Activated effector memory CD4-positive, alpha-beta T cell treated with Interleukin-2 at 50 U/mL for 16 hours (primary cell): ENCODE results near the gene ARHGEF17.

Experiments
- DNase-seq: peaks from one replicate; pipeline ENCODE4 v3.0.0-alpha.2; 2020

Gene ARHGEF17

DNA sequence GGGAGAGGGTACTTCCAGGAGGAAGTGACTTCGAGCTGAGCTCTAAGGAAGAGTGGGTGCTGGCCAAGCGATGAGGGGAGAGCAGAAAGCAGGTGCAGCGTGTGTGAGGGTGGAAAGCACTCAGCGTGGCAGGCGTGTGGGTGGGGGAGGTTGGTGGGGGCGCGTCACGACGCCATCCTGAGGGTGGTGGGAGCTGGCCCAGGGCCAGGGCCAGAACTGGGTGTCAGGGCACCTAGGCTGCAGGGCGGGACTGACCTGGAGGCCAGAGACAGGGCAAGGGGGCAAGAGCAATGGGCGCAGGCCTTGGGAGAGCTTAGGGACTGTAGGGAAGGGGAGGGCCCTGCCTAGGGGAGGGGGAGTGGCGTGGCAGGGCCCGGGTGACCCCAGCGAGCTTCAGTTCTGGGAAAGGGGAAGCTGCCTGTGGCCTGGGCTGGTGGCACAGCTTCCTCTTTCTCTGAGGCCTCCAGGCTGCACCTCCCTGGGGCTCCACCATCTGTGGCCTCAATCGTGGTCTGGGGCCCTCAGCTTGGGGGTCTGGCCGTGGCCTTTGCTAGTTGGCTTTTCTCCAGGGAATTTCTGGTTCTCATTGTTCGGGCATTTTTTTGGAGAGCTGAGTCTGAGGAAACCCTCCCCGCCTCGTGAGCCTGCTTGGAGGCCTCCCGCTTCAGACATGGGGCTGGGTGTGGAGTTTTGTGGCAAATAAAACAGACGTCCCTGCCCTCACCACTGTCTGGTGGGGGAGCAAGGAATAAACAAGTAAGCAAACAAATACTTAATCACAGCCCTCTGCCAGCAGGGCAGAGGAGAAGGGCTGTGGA lies 77.0 kb downstream of the ARHGEF17 start:
- no peak for DNase-seq

DNA sequence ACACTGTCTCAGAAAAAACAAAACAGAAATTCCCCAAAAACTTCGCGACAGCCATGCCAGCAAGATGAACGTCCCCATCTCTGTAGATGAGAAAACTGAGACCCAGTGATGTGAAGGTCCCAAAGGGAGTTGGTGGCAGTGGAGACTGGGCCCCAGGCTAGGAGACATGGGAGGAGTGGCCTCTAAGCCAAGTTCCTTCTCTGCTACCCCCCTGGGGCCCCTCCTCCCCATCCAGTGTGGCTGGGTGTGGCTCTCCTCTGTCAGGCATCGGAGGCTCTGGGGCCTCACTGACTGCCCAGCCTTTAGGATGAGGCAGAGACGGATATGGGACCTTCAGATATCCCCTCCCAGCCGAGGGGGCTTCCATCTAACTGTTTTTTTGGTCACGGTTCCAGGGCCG lies 77.9 kb downstream of the ARHGEF17 start:
- no peak for DNase-seq

DNA sequence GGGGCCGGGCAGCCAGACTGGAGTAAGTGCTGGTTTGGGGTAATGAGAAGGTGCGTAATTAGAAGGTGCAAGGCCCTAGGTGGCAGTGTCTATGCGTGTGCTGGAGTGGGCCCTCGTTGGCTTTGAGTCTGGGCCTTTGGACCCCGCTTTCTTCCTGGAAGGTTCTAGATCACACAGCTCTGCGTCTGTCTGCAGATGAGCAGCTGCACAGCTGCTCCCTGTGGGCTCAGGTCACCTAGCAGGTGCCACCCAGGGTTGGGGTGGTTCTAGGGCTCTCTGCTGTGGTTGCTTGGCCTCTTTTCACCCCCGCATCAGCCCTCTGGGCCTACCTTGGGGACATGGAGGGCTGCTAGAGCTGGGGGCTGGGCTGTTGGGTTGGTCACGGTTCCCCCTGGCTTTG lies 78.5 kb downstream of the ARHGEF17 start:
- no peak for DNase-seq

DNA sequence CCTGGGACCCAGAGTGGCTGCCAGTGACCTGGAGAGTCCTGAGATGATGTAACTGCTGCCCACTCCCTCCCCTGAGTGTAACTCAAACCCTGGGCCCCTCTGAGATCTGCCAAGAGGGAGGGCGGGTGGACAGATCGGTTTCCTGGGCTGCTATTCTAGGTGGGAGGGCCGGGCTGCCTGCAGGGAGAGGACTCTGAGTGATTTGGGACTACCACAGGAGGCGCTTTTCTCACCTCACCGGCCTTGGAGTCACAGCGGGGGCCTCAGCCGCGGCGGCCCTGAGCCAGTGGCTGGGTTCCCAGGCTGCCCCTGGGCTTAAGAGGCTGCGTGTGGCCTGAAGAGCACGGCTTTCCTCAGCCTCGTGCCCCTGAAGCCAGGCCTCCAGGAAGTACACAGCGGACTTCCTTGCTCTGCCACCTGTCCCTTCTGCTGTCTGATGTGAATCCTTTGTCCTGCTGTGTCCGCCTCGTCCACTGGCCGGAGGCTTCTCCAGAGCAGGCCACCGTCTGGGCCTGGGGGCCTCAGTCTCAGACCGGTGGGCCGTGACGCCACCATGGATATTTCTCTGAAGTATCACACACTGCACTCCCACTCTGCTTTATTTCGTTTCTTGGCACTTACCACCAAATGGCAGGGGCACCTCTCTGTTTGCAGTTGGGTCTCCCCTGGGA lies 79.7 kb downstream of the ARHGEF17 start:
- DNase-seq = no peak

DNA sequence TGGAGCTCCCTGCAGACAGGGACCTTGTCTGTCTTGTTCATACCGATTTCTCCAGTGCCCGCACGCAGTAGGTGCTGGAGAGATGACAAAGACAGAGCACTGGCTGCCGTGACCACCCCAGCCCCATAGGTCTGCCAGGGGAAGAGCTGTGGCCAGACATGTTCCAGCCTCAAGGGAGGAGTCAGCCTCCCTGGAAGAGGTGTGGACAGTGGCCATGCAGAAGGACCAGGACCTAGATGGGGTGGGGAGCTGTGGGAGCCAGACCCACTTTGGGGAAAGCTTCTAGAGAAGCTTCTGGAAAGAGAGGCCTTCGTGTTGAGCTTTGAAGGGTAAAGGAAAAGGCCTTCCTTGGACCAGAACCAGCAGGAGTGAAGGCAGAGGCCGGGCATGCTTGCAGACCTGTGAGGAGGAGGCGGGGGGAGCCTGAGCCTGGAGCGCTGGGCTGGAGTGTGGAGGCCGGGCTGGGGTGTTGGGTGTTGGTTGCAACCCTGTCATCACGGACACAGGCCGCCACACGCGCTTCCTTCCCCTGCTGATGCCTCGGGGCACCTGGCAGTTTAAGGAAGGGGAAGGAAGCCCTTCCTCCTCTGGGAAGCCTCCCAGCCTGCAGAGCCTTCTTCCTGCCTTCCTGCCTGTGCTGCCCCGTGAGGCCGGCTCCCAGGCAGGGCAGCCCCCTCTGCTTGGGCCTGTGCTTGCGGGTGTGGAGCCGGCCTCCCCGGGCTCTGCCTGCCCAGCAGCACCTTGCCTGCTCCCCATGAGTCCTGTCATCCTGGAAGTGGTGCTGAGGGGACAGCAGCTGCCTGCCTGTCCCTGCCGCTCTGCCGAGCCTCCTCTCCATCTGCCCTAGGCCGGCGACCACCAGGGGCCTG lies 80.4 kb downstream of the ARHGEF17 start:
- no peak for DNase-seq

DNA sequence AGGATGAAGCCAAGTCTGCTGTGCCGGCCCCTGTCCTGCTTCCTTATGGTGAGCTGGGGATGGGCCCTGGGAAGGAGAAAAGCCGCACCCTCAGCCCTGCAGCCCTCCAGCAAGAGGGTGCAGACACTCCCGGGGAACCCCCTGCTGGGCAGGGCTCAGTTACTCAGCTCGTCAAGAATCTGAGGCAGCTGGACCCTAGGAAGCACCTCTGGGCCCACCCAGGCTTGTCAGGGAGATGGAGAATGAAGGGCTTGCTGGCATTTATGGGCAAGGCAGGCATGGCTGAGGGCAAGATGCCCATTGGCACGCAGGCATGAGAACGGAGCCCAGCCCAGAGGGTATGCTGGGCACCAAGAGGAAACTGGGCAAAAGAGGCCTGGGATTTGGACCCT lies 81.1 kb downstream of the ARHGEF17 start:
- DNase-seq = no peak

DNA sequence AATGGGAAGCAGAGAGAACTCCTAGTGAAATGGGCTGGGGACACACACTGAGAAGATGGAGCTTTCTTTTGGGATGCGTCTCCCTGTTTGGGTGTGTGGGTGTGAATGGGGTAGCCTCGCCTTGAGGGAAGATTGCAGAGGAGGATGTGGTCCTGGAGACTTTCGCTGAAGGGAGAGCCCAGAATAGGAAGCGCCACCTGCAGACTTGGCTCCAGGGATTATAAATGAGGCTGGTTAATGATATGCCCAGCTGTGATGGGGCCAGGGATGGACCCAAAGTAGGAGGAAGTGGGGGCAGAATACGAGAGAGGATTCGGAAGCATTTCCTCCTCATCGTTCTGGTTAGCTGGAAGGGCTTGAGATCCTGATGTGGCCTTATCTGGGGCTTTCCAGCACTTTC lies 81.8 kb downstream of the ARHGEF17 start:
- DNase-seq = no peak

DNA sequence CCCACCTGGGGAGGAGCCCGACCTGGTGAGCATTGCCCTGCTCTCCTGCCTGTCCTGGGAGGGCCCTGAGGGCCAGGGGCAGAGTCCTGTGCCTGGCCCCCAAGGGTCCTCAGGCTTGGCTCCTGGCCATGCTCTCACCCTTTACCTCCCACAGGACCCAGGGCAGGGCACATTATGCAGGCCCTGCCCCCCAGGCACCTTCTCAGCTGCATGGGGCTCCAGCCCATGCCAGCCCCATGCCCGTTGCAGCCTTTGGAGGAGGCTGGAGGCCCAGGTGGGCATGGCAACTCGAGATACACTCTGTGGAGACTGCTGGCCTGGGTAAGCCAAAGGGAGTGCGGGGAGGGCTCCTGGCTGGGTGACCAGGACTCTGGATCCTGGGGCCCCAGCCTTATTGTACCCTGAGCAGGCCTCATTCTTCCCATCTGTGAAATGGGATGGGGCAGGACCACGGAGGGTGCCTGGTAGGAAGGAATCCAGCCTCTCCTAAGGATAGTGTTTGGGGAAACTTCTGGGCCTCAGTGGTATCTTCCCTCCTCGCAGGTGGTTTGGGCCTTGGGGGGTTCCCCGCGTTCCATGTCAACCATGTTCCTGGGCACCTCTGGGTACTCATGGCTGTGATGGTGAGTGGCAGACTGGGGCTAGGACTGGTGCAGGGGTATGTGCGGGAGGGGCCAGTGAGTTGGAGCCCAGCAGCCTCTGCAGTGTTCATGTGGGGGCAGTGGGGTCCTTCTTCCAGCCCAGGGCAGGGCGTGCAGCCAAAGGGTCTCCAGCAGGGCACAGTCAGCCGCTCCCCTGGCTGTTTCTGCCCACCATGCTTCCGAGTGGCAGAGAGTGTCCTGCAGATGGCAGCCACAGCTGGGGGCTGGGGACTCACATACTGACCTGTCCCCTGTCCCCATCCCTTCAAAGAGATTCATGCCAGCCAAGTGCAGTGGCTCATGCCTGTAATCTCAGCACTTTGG lies 82.8 kb downstream of the ARHGEF17 start:
- DNase-seq = no peak

DNA sequence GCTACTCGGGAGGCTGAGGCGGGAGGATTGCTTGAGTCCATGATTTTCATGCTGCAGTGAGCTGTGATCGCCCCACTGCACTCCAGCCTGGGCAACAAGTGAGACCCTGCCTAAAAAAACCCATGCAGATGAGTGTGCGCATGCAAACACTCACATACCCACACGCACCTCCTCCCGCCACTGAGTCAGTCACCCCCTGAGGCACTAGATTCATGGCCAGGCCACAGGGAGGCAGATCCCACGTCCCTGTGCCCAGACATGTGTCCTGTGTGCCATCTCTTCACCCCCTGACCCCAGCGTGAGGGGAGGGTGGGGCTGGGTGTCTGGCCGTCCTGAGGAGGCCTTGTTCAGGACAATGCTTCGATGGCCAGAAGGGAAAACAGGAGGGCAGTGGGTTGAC lies 83.6 kb downstream of the ARHGEF17 start:
- no peak for DNase-seq

DNA sequence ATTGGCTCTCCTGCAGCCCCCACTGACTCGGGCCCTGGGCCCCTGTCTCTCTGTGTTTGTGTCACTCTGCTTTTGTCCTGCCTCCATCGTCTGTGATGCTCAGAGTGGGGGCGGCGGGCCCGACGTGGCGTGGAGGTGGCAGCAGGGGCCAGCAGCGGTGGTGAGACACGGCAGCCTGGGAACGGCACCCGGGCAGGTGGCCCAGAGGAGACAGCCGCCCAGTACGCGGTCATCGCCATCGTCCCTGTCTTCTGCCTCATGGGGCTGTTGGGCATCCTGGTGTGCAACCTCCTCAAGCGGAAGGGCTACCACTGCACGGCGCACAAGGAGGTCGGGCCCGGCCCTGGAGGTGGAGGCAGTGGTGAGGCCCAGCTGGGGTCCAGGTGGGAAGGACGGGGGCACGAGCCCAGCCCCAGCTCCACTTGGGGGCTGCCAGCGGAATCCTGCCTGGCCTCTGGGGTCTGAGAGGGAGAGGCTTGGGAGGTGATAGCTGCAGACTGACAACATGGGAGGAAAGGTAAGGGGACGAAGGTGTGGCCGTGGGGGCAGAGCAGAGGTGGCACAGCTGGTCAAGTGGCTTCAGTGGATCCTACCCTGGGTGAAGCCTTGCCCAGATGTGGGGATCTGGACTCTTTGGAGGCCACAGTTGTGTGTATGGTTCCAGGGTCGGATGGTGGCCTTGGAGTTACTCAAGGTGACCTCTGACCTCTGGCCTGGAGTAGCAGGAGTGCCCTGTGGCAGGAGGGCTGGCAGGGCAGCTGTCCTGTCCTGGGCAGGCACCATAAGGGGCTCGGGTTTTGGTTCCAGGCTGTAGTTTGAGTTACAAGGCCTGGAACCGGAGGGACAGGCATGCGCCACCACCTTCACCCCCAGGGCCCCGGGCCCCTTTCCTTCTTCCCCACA lies 84.3 kb downstream of the ARHGEF17 start:
- DNase-seq = no peak

DNA sequence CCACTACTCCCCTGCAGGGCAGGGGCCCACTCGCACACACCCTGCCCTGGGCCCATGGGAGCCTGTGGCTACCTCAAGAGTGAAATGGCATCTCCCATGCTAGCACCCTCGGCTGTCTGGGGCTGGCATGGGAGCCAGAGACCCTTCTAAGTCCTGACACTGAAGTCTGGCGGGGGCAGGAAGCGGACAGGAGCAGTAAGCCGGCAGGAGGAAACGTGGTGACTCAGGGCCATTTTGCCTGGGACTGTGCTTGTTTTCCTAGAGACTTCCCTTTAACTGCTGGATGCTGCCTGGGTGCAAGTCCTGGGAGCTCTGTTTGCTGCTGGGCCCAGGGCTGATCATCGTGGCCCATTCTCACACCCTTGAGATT lies 84.9 kb downstream of the ARHGEF17 start:
- DNase-seq = no peak

DNA sequence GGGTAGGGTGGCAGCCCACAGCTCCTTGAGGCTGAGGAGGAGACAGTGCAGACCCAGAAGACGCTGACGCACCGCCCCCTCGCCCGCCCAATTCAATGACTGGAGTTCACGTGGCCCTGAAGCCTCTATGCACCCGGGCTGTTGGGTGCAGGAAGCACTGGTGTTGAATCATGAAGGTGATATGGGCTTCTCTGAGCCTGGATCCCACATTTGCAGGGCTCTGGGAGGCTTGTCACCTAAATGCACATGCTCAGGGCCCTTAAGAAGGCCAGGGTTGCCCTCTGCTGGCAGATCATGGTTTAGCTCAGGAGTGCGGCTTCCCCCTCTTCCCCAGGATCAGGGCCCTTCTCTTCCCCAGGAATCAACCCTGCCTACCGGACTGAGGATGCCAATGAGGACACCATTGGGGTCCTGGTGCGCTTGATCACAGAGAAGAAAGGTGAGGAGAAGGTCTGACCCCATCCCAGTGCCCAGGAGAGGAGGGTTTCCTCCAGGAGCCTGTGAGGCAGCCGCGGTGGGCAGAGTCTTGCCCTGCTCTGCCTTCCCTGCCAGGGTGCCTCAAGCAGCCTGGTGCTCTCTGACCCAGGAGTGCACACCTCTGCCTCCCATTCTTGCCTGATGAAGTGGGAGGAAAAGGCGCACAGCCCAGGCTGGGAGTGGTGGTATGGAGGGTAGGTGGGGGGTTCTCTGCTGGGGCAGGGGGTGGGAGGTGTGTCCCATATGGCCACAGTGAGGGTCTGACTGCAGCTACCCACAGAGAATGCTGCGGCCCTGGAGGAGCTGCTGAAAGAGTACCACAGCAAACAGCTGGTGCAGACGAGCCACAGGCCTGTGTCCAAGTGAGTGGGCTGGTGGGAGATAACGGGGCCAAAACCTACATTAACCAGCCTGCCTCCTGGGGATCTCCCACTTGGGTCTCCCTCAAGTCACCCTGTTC lies 85.7 kb downstream of the ARHGEF17 start:
- peak; percentile 43 for DNase-seq

DNA sequence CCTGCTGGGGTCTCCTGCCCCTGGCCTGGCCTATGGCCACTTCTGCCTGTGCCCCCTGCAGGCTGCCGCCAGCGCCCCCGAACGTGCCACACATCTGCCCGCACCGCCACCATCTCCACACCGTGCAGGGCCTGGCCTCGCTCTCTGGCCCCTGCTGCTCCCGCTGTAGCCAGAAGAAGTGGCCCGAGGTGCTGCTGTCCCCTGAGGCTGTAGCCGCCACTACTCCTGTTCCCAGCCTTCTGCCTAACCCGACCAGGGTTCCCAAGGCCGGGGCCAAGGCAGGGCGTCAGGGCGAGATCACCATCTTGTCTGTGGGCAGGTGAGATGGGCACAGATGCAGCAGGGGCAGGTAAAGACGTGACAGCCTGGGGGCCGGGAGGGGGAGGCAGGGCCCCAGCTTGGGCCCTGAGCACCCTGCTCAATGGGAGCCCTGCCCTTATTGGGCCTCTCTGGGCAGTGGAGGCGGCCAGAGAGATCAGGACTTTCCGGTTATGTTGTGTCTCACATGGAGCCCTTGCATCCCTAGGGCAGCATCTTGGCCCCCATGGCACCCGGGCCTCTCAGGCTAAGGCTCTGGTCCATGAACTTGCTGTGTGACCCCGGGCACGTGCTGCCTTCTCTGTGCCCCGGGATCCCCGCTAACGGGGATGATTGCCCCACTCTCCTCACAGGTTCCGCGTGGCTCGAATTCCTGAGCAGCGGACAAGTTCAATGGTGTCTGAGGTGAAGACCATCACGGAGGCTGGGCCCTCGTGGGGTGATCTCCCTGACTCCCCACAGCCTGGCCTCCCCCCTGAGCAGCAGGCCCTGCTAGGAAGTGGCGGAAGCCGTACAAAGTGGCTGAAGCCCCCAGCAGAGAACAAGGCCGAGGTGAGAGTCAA lies 86.6 kb downstream of the ARHGEF17 start:
- no peak for DNase-seq

DNA sequence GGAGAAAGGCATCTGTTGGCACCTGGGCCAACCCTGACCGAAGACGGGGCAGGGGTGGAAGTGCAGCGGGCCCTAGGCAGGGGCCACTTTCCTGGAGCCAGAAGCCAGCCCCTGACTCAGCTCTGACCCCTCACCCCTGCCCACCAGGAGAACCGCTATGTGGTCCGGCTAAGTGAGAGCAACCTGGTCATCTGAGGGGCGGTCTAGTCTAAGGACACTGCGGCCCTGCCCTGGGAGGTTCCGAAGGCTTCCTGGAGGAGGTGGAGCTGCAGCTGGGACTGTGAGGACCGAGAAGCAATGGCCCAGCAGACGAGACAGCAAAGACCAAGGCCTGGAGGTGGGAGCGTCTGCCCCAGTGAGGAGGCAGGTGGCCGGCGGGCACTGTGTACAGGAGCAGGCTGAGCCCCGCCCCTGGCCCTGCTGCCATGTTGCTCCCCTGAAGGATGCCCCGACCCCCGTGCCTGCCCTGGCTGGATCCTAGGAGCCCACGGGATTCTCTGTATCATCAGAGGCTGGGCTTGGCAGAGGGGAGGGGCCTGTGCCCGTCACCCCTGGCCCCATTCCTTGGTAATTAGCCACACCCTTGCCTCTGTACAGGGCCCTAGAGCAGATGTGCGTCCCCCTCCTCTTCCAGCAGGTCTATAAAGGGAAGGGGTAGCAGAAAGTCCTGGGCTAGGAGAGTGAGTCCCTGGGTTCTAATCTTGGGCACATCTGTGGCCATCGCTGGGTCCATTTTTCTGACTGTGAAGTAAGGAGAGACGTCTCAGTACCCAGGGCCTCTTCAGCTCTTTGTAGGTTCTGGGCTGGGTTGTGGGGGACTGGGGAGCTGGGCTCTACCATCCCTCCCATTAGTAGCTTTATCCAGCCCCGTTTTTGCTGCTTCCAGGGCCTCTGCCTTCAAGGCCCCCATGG lies 87.5 kb downstream of the ARHGEF17 start:
- no peak for DNase-seq

DNA sequence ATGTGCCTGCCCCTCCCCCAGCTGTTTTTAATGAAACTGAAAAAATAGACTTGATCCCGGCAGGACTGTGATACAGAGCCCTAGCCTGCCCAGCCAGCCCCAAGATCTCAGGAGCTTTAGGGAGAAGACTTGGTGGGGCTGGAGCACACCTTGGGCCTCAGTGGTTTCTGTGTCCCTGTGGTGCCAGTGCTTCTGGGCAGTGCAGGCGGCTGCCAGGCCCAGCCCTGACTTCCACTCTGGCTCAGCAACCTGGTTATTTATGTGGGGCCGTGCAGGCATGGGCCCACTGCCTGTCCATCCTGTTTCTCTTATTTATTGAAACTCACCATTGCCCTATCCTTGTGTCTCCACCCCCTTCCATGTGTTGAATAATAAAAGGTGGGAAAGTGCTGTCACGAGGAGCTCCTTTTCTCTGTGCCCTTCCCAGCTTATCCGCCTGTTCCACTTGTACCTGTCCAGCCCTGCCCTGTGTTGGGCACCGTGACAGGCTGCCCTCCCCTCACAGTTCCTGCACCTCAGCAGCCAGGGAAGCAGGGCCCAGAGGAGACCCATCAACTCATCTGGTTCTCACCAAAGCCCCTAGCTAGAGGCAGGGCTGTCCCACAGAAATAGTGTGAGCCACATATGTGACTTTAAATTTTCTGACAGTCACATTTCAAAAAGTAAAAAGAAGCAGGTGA lies 88.3 kb downstream of the ARHGEF17 start:
- no peak for DNase-seq

DNA sequence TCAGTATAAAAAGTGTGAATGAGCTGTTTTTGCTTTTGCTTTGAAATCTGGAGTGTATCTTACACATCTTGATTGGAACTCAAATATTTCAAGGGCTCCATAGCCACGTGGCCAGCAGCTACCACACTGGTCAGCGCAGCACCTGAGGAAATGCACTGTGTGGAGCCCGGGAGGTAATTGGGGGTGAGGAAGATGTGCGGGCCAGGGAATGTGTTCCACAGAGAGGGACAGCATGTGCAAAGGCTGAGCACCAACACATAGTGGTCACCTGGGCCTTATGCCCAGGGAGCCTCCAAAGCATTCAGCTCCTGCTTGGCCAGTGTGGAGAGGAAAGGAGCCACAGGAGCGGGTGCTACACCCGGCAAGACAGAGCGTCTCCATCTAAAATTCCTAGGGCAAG lies 88.9 kb downstream of the ARHGEF17 start:
- DNase-seq = no peak

DNA sequence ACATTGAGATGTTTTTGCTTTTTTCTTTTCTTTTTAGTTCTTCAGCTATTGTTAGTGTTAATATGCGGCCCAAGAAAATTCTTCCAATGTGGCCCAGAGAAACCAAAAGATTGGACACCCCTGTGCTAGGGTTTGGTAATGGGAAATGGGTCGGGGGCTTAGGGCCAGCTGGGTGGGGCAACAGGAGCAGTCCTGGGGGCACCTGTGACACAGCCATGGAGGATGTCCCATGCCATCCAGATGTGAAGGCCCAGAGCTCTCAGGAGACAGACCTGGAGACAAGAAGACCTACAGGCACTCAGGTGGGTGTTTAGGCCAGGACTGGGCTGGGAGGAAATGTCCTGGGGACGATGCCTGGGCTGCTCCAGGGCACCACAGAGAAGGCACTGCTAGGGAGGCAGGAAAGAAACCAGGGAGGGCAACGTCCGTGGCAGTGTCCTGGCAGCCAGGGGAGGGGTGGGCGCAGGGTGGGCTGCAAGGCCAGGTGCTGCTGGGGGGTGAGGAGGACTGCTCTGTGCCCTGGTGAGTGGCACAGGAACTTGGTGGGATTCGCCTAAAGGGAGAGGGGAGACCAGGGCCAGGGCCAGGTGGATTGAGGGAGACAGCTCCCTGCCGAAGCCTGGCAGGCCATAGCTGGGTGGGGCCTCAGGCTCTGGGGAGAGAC lies 89.5 kb downstream of the ARHGEF17 start:
- no peak for DNase-seq
